HEK293T (cell line): ENCODE measurements around the gene IL1RN.
A peak's percentile ranks its signal among the peaks of the same experiment; 100 is the strongest.

Source experiments
- CTCF ChIA-PET: fragments of 350-600 bp; formaldehyde crosslinking; extraction: SDS; loops from one replicate; lab custom pipeline; 2021; ENCODE audit warnings: antibody characterized with exemption, inconsistent platforms; lab: Yijun Ruan, JAX
- POLR2A ChIA-PET: fragments of 350-600 bp; formaldehyde crosslinking; extraction: SDS; loops from one replicate; lab custom pipeline; 2020; ENCODE audit warnings: antibody characterized with exemption, inconsistent platforms; lab: Yijun Ruan, JAX
- DNase-seq: peaks from one replicate; pipeline ENCODE4 v3.0.0; 2012; ENCODE audit warnings: mixed read lengths; ENCODE audit errors: extremely low spot score
- ARNT ChIP-seq: fragments of 450-650 bp; IDR thresholded peaks from 2 replicates; pipeline ENCODE4 v1.6.1; 2017; ENCODE audit warnings: mild to moderate bottlenecking
- BHLHE40 ChIP-seq: fragments of 450-650 bp; IDR thresholded peaks from 2 replicates; pipeline ENCODE4 v1.6.1; 2016; ENCODE audit warnings: mild to moderate bottlenecking, moderate library complexity, borderline replicate concordance
- CTBP1 ChIP-seq: fragments of 450-650 bp; IDR thresholded peaks from 2 replicates; pipeline ENCODE4 v1.6.1; 2016; ENCODE audit warnings: borderline replicate concordance
- ELF4 ChIP-seq: fragments of 450-650 bp; IDR thresholded peaks from 2 replicates; pipeline ENCODE4 v1.6.1; 2017; ENCODE audit warnings: antibody characterized with exemption
- FOXA1 ChIP-seq: fragments of 450-650 bp; IDR thresholded peaks from 2 replicates; pipeline ENCODE4 v1.6.1; 2016; ENCODE audit warnings: mild to moderate bottlenecking
- FOXK2 ChIP-seq: fragments of 450-650 bp; IDR thresholded peaks from 2 replicates; pipeline ENCODE4 v1.6.1; 2016; ENCODE audit warnings: mild to moderate bottlenecking
- FOXM1 ChIP-seq: fragments of 450-650 bp; IDR thresholded peaks from 2 replicates; pipeline ENCODE4 v1.6.1; 2017; ENCODE audit warnings: mild to moderate bottlenecking, borderline replicate concordance
- HDGF ChIP-seq: fragments of 450-650 bp; IDR thresholded peaks from 2 replicates; pipeline ENCODE4 v1.6.1; 2017; ENCODE audit warnings: antibody characterized with exemption, borderline replicate concordance
- L3MBTL2 ChIP-seq: fragments of 450-650 bp; conservative IDR thresholded peaks from 2 replicates; pipeline ENCODE4 v1.6.1; 2016; ENCODE audit warnings: mild to moderate bottlenecking
- LEF1 ChIP-seq: fragments of 450-650 bp; IDR thresholded peaks from 2 replicates; pipeline ENCODE4 v1.6.1; 2017; ENCODE audit warnings: mild to moderate bottlenecking, borderline replicate concordance
- NFRKB ChIP-seq: fragments of 450-650 bp; IDR thresholded peaks from 2 replicates; pipeline ENCODE4 v1.6.1; 2016; ENCODE audit warnings: mild to moderate bottlenecking, moderate library complexity
- PKNOX1 ChIP-seq: fragments of 450-650 bp; IDR thresholded peaks from 2 replicates; pipeline ENCODE4 v1.6.1; 2016
- SP1 ChIP-seq: fragments of 450-650 bp; IDR thresholded peaks from 2 replicates; pipeline ENCODE4 v1.6.1; 2017
- SUZ12 ChIP-seq: fragments of 450-650 bp; IDR thresholded peaks from 2 replicates; pipeline ENCODE4 v1.6.1; 2016; ENCODE audit warnings: mild to moderate bottlenecking
- TARDBP ChIP-seq: fragments of 450-650 bp; IDR thresholded peaks from 2 replicates; pipeline ENCODE4 v1.6.1; 2016
- ZNF384 ChIP-seq: fragments of 450-650 bp; IDR thresholded peaks from 2 replicates; pipeline ENCODE4 v1.6.1; 2016

IL1RN gene

GRCh38 chr2:113133704-113134598 is 6.6 kb downstream of the IL1RN start:
- TF ChIP-seq FOXK2 (no peak), ELF4 (no peak), ARNT (no peak), SUZ12 (no peak), PKNOX1 (no peak), HDGF (no peak), BHLHE40 (no peak), FOXA1 (no peak), NFRKB (no peak), SP1 (no peak), L3MBTL2 (no peak), TARDBP (no peak), LEF1 (no peak)
- DNase-seq: no peak
- CTCF ChIA-PET: interaction anchor here (1.1 to 4.5 kb wide), 3 partner anchors 65 to 70 kb away, joined by 3 to 62 read pairs (median 3); no protein-coding TSS in a partner anchor
- POLR2A ChIA-PET: no interaction called here

DNA sequence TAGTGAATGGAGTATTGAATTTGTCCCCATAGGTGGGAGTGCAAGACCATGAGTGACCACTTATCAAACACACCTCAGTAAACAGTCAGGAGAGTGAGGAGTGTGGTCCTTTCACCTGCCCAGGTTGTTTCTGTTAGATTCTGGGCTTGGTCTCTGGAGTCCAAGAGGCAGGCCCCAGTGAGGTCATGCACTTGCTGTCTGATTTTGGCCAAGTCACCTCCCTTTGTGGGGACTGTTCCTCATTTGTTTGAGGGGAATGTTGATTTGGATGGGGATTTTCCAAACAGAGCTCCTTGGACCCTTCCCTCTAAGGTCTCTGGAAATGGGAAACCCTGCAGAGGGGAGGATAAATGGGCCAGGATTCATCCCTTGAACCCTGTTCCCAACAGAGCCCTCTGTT is 7.3 kb downstream of the IL1RN start:
- no peak for DNase-seq
- ChIA-PET CTCF (interaction anchor here (1.5 to 4.5 kb wide), 2 partner anchors 64 to 70 kb away, joined by 3 to 62 read pairs; no protein-coding TSS in a partner anchor), POLR2A (no interaction called here)
- TF ChIP-seq TARDBP: no peak
- TF ChIP-seq LEF1: no peak
- no peak for TF ChIP-seq L3MBTL2
- TF ChIP-seq FOXM1: no peak
- no peak for TF ChIP-seq FOXK2
- no peak for TF ChIP-seq CTBP1
- TF ChIP-seq ARNT: no peak
- TF ChIP-seq ZNF384: no peak
- no peak for TF ChIP-seq PKNOX1
- TF ChIP-seq HDGF: no peak
- no peak for TF ChIP-seq ELF4
- no peak for TF ChIP-seq SP1
- no peak for TF ChIP-seq SUZ12
- TF ChIP-seq FOXA1: no peak
- TF ChIP-seq NFRKB: no peak

- POLR2A ChIA-PET: no interaction called here
- TF ChIP-seq ZNF384 (no peak), ARNT (no peak), SUZ12 (no peak), FOXM1 (no peak), ELF4 (no peak), FOXK2 (no peak), PKNOX1 (no peak), LEF1 (no peak), CTBP1 (no peak), NFRKB (no peak), FOXA1 (no peak), HDGF (no peak), TARDBP (no peak), L3MBTL2 (no peak)
Observed at GRCh38 chr2:113135317-113135716, 7.9 kb downstream of the IL1RN start.

DNA sequence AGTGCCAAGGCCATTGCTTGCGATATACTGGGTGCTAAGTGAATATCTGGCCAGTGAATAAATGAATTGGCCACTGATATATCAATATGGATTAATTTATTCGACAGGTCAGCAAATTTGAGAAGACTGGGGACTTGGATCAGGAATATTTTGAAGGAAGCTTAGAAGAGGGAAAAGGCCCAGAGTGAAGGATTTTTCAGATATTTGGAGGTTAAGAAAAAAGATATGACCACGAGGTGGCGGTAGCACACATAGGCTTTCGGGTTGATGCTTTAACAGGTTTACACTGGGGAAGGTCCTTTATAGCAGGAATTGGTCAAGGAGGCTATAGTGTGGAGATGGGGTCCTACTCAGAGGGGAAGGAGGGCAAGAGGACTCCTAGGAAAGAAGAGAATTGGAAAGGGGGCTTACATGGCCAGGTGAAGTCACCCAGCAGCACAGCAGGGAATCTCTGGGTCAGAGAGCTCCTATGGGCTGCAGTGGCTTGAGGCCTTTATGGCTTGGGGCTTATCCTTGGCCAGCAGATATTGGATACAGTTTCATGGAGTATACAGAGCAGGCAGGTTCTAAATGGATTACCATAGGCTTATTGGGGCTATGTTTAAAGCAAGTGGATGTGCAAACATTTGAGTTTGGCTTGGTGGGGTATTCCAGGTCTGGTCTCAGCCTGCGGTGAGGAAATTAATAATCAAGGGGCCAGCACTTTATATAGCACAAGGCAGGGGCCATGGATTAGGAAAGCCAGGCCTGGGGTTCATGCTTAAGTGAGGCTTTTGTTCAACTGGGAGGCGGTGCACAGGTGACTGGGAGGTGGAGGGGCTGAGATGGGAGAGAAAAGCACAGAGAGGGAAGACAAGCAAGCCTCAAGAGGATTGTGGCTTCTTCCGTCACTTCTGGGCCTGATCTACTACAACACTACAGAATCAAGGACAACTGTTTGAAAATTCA is 9.7 kb downstream of the IL1RN start:
- TF ChIP-seq SP1: no peak
- TF ChIP-seq BHLHE40: no peak
- no peak for TF ChIP-seq ARNT
- ChIA-PET CTCF (interaction anchor here (0.6 to 4.5 kb wide), 20 partner anchors 8 to 253 kb away, joined by 3 to 62 read pairs (median 5); no protein-coding TSS in a partner anchor), POLR2A (interaction anchor here (2.2 kb wide), 1 partner anchor 62 kb away, joined by 8 read pairs; no protein-coding TSS in a partner anchor)
- DNase-seq: peak; percentile 60

More at GRCh38 chr2:113135317-113135716, 7.9 kb downstream of the IL1RN start:
- CTCF ChIA-PET: interaction anchor here (0.6 to 4.5 kb wide), 3 partner anchors 55 to 69 kb away, joined by 3 to 62 read pairs (median 3); no protein-coding TSS in a partner anchor
- DNase-seq: no peak

DNA sequence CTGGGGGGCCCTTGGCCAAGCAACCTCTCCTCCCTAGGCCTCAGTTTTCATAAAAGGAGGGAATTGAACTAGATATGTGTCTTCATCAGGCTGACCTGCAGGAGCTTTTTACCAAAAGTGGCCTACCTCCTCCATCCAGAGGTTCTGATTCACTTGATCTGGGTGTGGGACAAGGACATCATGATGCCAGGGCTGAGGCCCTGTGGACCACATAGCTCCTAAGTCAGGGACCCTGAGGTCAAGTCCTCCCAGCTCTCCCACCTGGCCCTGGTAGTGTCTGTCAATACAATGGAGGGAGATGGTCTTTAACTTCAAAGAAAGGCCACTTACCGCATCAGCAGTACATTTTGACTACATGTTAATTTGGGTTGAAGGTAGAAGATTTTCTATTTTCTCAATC is 10.4 kb downstream of the IL1RN start:
- TF ChIP-seq ZNF384: no peak
- no peak for TF ChIP-seq HDGF
- TF ChIP-seq FOXA1: no peak
- no peak for TF ChIP-seq NFRKB
- TF ChIP-seq ARNT: no peak
- no peak for TF ChIP-seq CTBP1
- TF ChIP-seq FOXM1: no peak
- no peak for TF ChIP-seq SP1
- TF ChIP-seq ELF4: no peak
- TF ChIP-seq L3MBTL2: no peak
- no peak for TF ChIP-seq FOXK2
- no peak for TF ChIP-seq PKNOX1
- TF ChIP-seq TARDBP: no peak
- no peak for TF ChIP-seq LEF1
- no peak for TF ChIP-seq BHLHE40
- TF ChIP-seq SUZ12: no peak
- no peak for DNase-seq
- CTCF ChIA-PET: interaction anchor here (0.6 to 4.5 kb wide), 21 partner anchors 9 to 989 kb away, joined by 3 to 62 read pairs (median 5); partner anchors contain the start of gene PSD4
- POLR2A ChIA-PET: interaction anchor here (2.2 kb wide), 1 partner anchor 61 kb away, joined by 8 read pairs; no protein-coding TSS in a partner anchor
